ENCODE measurements around the gene SLC35D2.

SLC35D2 gene

DNA sequence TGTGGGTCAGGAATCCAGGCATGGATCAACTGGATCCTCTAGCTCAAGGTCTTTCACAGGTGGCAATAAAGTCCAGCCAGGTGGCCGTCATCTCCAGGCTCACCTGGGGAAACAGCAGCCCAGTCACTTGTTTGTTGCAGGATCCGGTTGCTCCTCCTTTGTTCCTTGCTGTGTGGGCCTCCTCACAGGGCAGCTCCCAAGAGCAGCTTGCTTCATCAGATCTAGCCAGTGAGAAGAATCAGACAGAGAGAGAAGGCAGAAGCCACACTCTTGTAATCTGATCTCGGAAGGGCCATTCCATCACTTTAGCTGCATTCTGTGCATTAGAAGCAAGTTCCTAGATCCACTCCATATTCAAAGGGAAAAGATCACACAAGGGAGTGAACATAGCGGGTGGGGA lies 78.3 kb downstream of the SLC35D2 start:
- TF ChIP-seq, protein P1, sequence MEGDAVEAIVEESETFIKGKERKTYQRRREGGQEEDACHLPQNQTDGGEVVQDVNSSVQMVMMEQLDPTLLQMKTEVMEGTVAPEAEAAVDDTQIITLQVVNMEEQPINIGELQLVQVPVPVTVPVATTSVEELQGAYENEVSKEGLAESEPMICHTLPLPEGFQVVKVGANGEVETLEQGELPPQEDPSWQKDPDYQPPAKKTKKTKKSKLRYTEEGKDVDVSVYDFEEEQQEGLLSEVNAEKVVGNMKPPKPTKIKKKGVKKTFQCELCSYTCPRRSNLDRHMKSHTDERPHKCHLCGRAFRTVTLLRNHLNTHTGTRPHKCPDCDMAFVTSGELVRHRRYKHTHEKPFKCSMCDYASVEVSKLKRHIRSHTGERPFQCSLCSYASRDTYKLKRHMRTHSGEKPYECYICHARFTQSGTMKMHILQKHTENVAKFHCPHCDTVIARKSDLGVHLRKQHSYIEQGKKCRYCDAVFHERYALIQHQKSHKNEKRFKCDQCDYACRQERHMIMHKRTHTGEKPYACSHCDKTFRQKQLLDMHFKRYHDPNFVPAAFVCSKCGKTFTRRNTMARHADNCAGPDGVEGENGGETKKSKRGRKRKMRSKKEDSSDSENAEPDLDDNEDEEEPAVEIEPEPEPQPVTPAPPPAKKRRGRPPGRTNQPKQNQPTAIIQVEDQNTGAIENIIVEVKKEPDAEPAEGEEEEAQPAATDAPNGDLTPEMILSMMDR (IDR thresholded peaks at IDR 0.05; ENCODE audit: insufficient read depth, low read depth, low read length, missing control alignments) = no peak

GRCh38 chr9:96304230-96304629 lies 79.3 kb downstream of the SLC35D2 start:
- no peak for DNase-seq (ENCODE audit: low read depth)
- TF ChIP-seq, protein P1 (IDR thresholded peaks at IDR 0.05; ENCODE audit: insufficient read depth, low read depth, low read length, missing control alignments) = no peak
- no peak overlapping the region for H3K4me3 ChIP-seq (ENCODE audit: low read depth, low read length)

More for the DNA sequence above, 78.3 kb downstream of the SLC35D2 start:
- H3K4me3 ChIP-seq (ENCODE audit: low read depth, low read length) = no peak overlapping the region
- no peak for DNase-seq (ENCODE audit: low read depth)

DNA sequence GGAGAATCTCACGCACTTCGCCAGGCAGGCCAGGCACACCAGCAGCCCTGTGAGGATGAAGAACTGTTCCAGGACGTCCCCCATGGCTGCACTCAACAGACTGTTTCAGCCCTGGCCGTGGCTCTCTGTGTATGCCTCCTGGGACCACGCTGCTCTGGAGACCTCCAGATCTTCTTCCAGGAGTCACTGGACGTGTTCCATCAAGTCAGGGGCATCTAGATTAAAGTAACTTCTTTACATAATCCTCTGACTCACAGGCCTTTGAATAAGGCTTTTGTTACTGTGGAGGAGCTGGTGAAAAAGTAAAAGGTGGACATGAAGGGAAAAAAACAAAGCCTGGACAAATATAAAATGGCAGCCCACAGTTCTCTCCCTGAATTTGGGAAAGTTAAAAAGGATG lies 81.5 kb downstream of the SLC35D2 start, which contains the start of gene HSD17B3:
HSD17B3 (minus strand) TSS at position 156 of the 400 bp plus-strand sequence; CDS start at position 84, 72 bp downstream.
- TF ChIP-seq, protein P1 (IDR thresholded peaks at IDR 0.05; ENCODE audit: insufficient read depth, low read depth, low read length, missing control alignments) = no peak
- no peak within 1 kb of the TSS for H3K4me3 ChIP-seq (ENCODE audit: low read depth, low read length)
- no peak for DNase-seq (ENCODE audit: low read depth)

- DNase-seq (ENCODE audit: low read depth) = no peak
- TF ChIP-seq, protein P1 (IDR thresholded peaks at IDR 0.05; ENCODE audit: insufficient read depth, low read depth, low read length, missing control alignments) = no peak
- H3K4me3 ChIP-seq (ENCODE audit: low read depth, low read length) = no peak overlapping the region
These were observed 83.7 kb downstream of the SLC35D2 start for GRCh38 chr9:96299823-96300222.

- no peak for DNase-seq (ENCODE audit: low read depth)
- TF ChIP-seq, protein P1 (IDR thresholded peaks at IDR 0.05; ENCODE audit: insufficient read depth, low read depth, low read length, missing control alignments) = no peak
- no peak overlapping the region for H3K4me3 ChIP-seq (ENCODE audit: low read depth, low read length)
These were observed 89.4 kb downstream of the SLC35D2 start for GRCh38 chr9:96294159-96294545.

GRCh38 chr9:96293498-96294158 lies 89.9 kb downstream of the SLC35D2 start:
- TF ChIP-seq, protein P1 (IDR thresholded peaks at IDR 0.05; ENCODE audit: insufficient read depth, low read depth, low read length, missing control alignments) = no peak
- H3K4me3 ChIP-seq (ENCODE audit: low read depth, low read length) = no peak overlapping the region
- no peak for DNase-seq (ENCODE audit: low read depth)

DNA sequence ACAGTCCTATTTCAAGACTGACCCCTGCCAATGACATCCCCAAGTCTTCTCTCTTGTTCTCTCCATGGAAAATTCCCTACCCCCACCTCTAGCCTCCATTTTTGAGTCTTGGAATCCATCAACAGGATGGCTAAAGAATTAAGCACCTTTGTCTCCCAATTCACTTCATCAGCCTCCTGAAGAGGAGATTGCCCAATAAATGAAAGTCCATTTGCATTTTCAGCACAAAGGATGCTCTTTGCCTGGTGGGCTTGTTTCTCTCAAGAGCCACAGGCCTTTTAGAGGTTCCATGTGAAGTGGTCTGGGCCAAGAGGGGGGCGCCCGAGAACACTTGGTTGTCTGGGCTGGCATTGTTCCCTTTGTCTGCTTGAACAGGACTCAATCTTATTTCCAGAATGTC lies 94.1 kb downstream of the SLC35D2 start:
- TF ChIP-seq, protein P1 (IDR thresholded peaks at IDR 0.05; ENCODE audit: insufficient read depth, low read depth, low read length, missing control alignments) = no peak
- DNase-seq (ENCODE audit: low read depth) = no peak
- no peak overlapping the region for H3K4me3 ChIP-seq (ENCODE audit: low read depth, low read length)

Measured in GM12865 (cell line).